K562 (cell line): Measurements from ENCODE around the gene STK11. TPM values are rescaled to one million over a fixed set of nuclear protein-coding genes. Genes with fewer than 3 reads are reported as not detected.
A peak's percentile ranks its signal among the peaks of the same experiment; 100 is the strongest.

ENCODE experiments used
- ATAC-seq: fragments of 200-7000 bp; cut with Tn5 transposase; 3 replicates; pipeline ENCODE4 v1.9.1; 2020; ENCODE audit warnings: moderate library complexity
- BruUV-seq: library from RNA; stranded (reverse); fragments of 400-500 nt; replicated peaks from 2 replicates; lab custom pipeline; 2021; lab: Mats Ljungman, UMichigan
- CTCF ChIA-PET: fragments of 300-600 bp; formaldehyde crosslinking; extraction: SDS; loops from one replicate; lab custom pipeline; 2021; ENCODE audit warnings: low intra/inter-chr PET ratio; lab: Yijun Ruan, JAX
- POLR2A ChIA-PET: fragments of 300-600, 350-650 bp; sonication (Branson Sonifier 250); formaldehyde crosslinking; extraction: SDS; loops from one replicate; lab custom pipeline; 2021; ENCODE audit warnings: antibody characterized with exemption, inconsistent platforms; lab: Yijun Ruan, JAX
- DNase-seq, 4 experiments: peaks; one replicate each; pipeline versions ENCODE4 v3.0.0 to v3.0.0-alpha.2; 2011 to 2018; ENCODE audit warnings: low spot score in 3 of 4, mixed read lengths in 3 of 4; ENCODE audit errors: extremely low read depth in 1 of 4
- FAIRE-seq: peaks from 2 replicates; lab custom pipeline; 2011; peaks lifted over from hg19 to GRCh38; lab: Jason Lieb, UNC
- H2AFZ ChIP-seq: 2 replicates; pipeline ENCODE4 v1.6.0; 2011; ENCODE audit warnings: low read depth, low read length, control low read depth, inconsistent platforms
- H3K27ac ChIP-seq: fragments of 200-600 bp; 3 replicates; pipeline ENCODE4 v1.8.0; 2011; ENCODE audit warnings: low read depth, mild to moderate bottlenecking, control low read depth, inconsistent platforms, low read length, moderate library complexity, mixed read lengths; ENCODE audit errors: extremely low read depth
- H3K27me3 ChIP-seq, 2 experiments: fragments of 300-600 bp in 1 of 2; 2 replicates in 1 of 2; 3 replicates in 1 of 2; pipeline versions ENCODE4 v1.6.0 to v1.8.0; 2011; ENCODE audit warnings: inconsistent platforms in 2 of 2, low read length in 2 of 2, mild to moderate bottlenecking in 1 of 2, mixed read lengths in 1 of 2, moderate library complexity in 1 of 2; ENCODE audit not compliant: control insufficient read depth in 2 of 2, insufficient read depth in 2 of 2
- H3K36me3 ChIP-seq: fragments of 300-600 bp; 3 replicates; pipeline ENCODE4 v1.8.0; 2011; ENCODE audit warnings: mild to moderate bottlenecking, low read length, inconsistent platforms; ENCODE audit not compliant: control insufficient read depth, insufficient read depth
- H3K4me1 ChIP-seq, 2 experiments: fragments of 200-600 bp in 1 of 2; replicated peaks in 1 of 2; 2 replicates in 1 of 2; 3 replicates in 1 of 2; pipeline versions ENCODE4 v1.5.1 to v1.8.0; 2011; ENCODE audit warnings: inconsistent platforms in 2 of 2, low read length in 2 of 2, mild to moderate bottlenecking in 1 of 2, mixed read lengths in 1 of 2, moderate library complexity in 1 of 2; ENCODE audit not compliant: control insufficient read depth in 2 of 2, insufficient read depth in 2 of 2
- H3K4me2 ChIP-seq: 2 replicates; pipeline ENCODE4 v1.6.1; 2011; ENCODE audit warnings: low read length, control low read depth, inconsistent platforms, mixed read lengths; ENCODE audit not compliant: insufficient read depth
- H3K4me3 ChIP-seq: fragments of 200-600 bp; sonication (generic), shearing (Covaris generic); 2 replicates; pipeline ENCODE4 v1.5.1; 2016; ENCODE audit warnings: control low read depth, inconsistent platforms
- H3K79me2 ChIP-seq: fragments of 200-600 bp; 3 replicates; pipeline ENCODE4 v1.8.0; 2011; ENCODE audit warnings: low read length, inconsistent platforms; ENCODE audit not compliant: control insufficient read depth, insufficient read depth
- H3K9ac ChIP-seq, 2 experiments: 2 replicates each; pipeline versions ENCODE4 v1.6.0 to v1.6.1; 2011; ENCODE audit warnings: low read depth in 2 of 2, low read length in 2 of 2, control low read depth in 1 of 2, inconsistent platforms in 1 of 2, mild to moderate bottlenecking in 1 of 2, mixed read lengths in 1 of 2; ENCODE audit not compliant: insufficient read depth in 1 of 2
- H3K9me1 ChIP-seq: one replicate; pipeline ENCODE4 v1.6.0; 2011; ENCODE audit warnings: inconsistent platforms, mild to moderate bottlenecking, low read length, moderate library complexity; ENCODE audit not compliant: control insufficient read depth, insufficient read depth
- H3K9me3 ChIP-seq: replicated peaks from 2 replicates; pipeline ENCODE4 v1.5.1; 2011; ENCODE audit warnings: low read depth, low read length, inconsistent platforms; ENCODE audit not compliant: control insufficient read depth, insufficient read depth
- H4K20me1 ChIP-seq: replicated peaks from 2 replicates; pipeline ENCODE4 v1.6.1; 2011; ENCODE audit warnings: low read length, inconsistent platforms, mixed read lengths; ENCODE audit not compliant: control insufficient read depth, insufficient read depth
- CHD2 ChIP-seq: IDR thresholded peaks from 2 replicates; pipeline ENCODE4 v1.6.1; 2011; ENCODE audit warnings: low read depth, low read length
- EHMT2 ChIP-seq: fragments of 450-650 bp; IDR thresholded peaks from 2 replicates; pipeline ENCODE4 v1.6.1; 2018; ENCODE audit warnings: antibody characterized with exemption
- HNRNPL ChIP-seq: fragments of 200-400 bp; formaldehyde crosslinking; IDR thresholded peaks from 2 replicates; pipeline ENCODE4 v1.6.1; 2017; ENCODE audit warnings: low read depth, mild to moderate bottlenecking, low read length
- KDM4B ChIP-seq, 2 experiments: fragments of 450-650 bp in 1 of 2; sonication (generic) in 1 of 2; IDR thresholded peaks; 2 replicates each; pipeline ENCODE4 v1.6.1; 2016 to 2017; ENCODE audit warnings: borderline replicate concordance in 2 of 2, antibody characterized with exemption in 1 of 2, low read depth in 1 of 2, mild to moderate bottlenecking in 1 of 2
- YY1 ChIP-seq, 3 experiments: IDR thresholded peaks; 2 replicates each; pipeline ENCODE4 v1.6.1; 2011; ENCODE audit warnings: low read length in 2 of 3, mild to moderate bottlenecking in 2 of 3, moderate library complexity in 2 of 3, borderline replicate concordance in 1 of 3, control low read depth in 1 of 3, low read depth in 1 of 3; ENCODE audit not compliant: insufficient read depth in 3 of 3, insufficient replicate concordance in 2 of 3, control insufficient read depth in 1 of 3, insufficient read length in 1 of 3; ENCODE audit errors: extremely low read depth in 1 of 3
- WGBS: fragments of 100-300 bp; shearing (Covaris generic); methylation state at CpG from one replicate; pipeline ENCODE4 v1.1.6; 2016; ENCODE audit warnings: low coverage, mixed read lengths; ENCODE audit not compliant: insufficient coverage; ENCODE audit errors: missing lambda C conversion rate; 5-methylcytosine and 5-hydroxymethylcytosine counted together
- in situ Hi-C: fragments of 300-500 bp; cut with MboI; formaldehyde crosslinking; loops from 4 replicates; pipeline ENCODE4 v1.15.0; 2018; ENCODE audit warnings: inconsistent platforms, mixed read lengths
- intact Hi-C: fragments of 100-400 bp; cut with micrococcal nuclease; formaldehyde crosslinking; loops from 2 replicates; pipeline ENCODE4 v1.14.2; 2022
- polyA plus RNA-seq, 8 experiments: library from polyadenylated mRNA; depleted of rRNA in 4 of 8; stranded (reverse) in 5 of 8; unstranded in 3 of 8; fragments of >200 nt; fragmentation: Nextera tagmentation in 2 of 8; fragmentation: Illumina TruSeq in 1 of 8; extraction: Ambion mirVana in 2 of 8; extraction: Trizol in 1 of 8; gene quantifications; 2 replicates each; pipeline versions ENCODE4 v1.2.1 to v1.2.3, GENCODE V29; 2011 to 2014; ENCODE audit warnings: inconsistent platforms in 1 of 8, missing spikeins in 1 of 8
- total RNA-seq, 7 experiments: library from RNA; depleted of rRNA in 6 of 7; stranded (reverse); fragments of >200 nt in 6 of 7; fragmentation: Illumina TruSeq in 2 of 7; extraction: Trizol in 2 of 7; gene quantifications; 2 replicates each; pipeline versions ENCODE4 v1.2.1 to v1.2.3, GENCODE V29; 2011 to 2021; ENCODE audit warnings: low replicate concordance in 1 of 7
- TF ChIP-seq, protein P1 (sequence below), 2 experiments: fragments of 450-650 bp; conservative IDR thresholded peaks; 2 replicates each; pipeline ENCODE4 v1.6.1; 2017; ENCODE audit warnings: mild to moderate bottlenecking in 2 of 2, moderate library complexity in 2 of 2
- TF ChIP-seq, protein P2 (sequence below): sonication (generic); formaldehyde crosslinking; IDR thresholded peaks from 2 replicates; pipeline ENCODE4 v1.8.0; 2023; ENCODE audit warnings: mild to moderate bottlenecking, missing genetic modification reagents

The STK11 gene
- total and polyA plus RNA-seq, 9 of the 15 experiments (the other 6 are each of a cell fraction or from before 2014, with no cell fraction given), result 0.15 to 96.5 (median 31.7) TPM

DNA sequence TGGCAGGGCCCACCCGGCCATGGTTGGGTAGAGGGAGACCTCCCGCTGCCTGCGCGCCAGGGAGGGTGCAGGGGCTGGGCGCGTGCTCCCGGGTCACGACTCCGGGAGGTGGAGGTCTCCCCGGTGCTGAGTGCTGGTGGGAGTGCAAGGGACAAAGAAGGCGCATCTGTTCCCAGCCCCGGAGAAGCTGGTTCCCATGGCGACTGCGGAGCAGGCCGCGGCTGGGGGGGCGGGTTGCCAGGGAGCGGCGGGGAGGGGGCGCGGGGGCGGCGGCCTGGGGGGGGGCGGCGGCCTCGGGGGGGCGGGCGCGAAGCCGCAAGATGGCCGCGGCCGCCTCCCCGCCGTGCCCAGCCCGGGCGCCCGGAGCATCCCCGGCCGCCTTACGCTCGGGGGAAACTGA, 31.0 kb downstream of the STK11 start:
- H3K79me2 ChIP-seq, result peaks cover 8% of the 10 kb centered on the region; the same call in 2 of the 3 replicates
- H3K36me3 ChIP-seq, result peaks cover 39% of the 10 kb centered on the region; the same call in 1 of the 3 replicates
- H3K9ac ChIP-seq, result peak overlapping the region in 1 of 2 experiments; percentile 94; a peak in 2 of 4 replicates
- H4K20me1 ChIP-seq, result no peaks in the 10 kb centered on the region
- FAIRE-seq (no peak), DNase-seq (peak in 2 of 4 experiments; percentile 72 to 74), ATAC-seq (no peak)
- peak overlapping the region; percentile 70; the same call in 1 of the 2 replicates for H3K4me2 ChIP-seq
- H3K9me1 ChIP-seq, result no peaks in the 10 kb centered on the region
- H2AFZ ChIP-seq, result no peak overlapping the region
- no peaks in the 10 kb centered on the region for H3K27me3 ChIP-seq
- H3K27ac ChIP-seq, result no peak overlapping the region
- peaks cover 18 to 98% of the 10 kb centered on the region in 2 experiments for H3K4me1 ChIP-seq
- intact Hi-C loops (loop anchor here (2.0 kb wide), 1 partner anchor 16 kb away; no protein-coding TSS in a partner anchor), in situ Hi-C loops (loop anchor here (25.0 kb wide), 1 partner anchor 474 kb away; the partner anchor contains the start of gene MISP)
- peak overlapping the region; percentile 55; the same call in 1 of the 2 replicates for H3K4me3 ChIP-seq
- WGBS, result 37% methylated on average over 6 of the region's 42 CpGs
- no peaks in the 10 kb centered on the region for H3K9me3 ChIP-seq
- no TSS peak for BruUV-seq
- ChIA-PET POLR2A (no interaction called here), CTCF (no interaction called here)
- TF ChIP-seq YY1 (IDR thresholded peaks at IDR 0.05; ENCODE audit: borderline replicate concordance in 1 of 3, control insufficient read depth in 1 of 3, extremely low read depth in 1 of 3, insufficient read depth in 3 of 3, insufficient read length in 1 of 3, insufficient replicate concordance in 2 of 3, low read depth in 1 of 3, low read length in 2 of 3), result peak; percentile 10 to 45 (median 33)
- TF ChIP-seq EHMT2, result no peak
- TF ChIP-seq, protein P1, sequence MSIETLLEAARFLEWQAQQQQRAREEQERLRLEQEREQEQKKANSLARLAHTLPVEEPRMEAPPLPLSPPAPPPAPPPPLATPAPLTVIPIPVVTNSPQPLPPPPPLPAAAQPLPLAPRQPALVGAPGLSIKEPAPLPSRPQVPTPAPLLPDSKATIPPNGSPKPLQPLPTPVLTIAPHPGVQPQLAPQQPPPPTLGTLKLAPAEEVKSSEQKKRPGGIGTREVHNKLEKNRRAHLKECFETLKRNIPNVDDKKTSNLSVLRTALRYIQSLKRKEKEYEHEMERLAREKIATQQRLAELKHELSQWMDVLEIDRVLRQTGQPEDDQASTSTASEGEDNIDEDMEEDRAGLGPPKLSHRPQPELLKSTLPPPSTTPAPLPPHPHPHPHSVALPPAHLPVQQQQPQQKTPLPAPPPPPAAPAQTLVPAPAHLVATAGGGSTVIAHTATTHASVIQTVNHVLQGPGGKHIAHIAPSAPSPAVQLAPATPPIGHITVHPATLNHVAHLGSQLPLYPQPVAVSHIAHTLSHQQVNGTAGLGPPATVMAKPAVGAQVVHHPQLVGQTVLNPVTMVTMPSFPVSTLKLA (conservative IDR thresholded peaks at IDR 0.05), result no peak
- no peak for TF ChIP-seq CHD2
- no peak for TF ChIP-seq HNRNPL
- TF ChIP-seq, protein P2, sequence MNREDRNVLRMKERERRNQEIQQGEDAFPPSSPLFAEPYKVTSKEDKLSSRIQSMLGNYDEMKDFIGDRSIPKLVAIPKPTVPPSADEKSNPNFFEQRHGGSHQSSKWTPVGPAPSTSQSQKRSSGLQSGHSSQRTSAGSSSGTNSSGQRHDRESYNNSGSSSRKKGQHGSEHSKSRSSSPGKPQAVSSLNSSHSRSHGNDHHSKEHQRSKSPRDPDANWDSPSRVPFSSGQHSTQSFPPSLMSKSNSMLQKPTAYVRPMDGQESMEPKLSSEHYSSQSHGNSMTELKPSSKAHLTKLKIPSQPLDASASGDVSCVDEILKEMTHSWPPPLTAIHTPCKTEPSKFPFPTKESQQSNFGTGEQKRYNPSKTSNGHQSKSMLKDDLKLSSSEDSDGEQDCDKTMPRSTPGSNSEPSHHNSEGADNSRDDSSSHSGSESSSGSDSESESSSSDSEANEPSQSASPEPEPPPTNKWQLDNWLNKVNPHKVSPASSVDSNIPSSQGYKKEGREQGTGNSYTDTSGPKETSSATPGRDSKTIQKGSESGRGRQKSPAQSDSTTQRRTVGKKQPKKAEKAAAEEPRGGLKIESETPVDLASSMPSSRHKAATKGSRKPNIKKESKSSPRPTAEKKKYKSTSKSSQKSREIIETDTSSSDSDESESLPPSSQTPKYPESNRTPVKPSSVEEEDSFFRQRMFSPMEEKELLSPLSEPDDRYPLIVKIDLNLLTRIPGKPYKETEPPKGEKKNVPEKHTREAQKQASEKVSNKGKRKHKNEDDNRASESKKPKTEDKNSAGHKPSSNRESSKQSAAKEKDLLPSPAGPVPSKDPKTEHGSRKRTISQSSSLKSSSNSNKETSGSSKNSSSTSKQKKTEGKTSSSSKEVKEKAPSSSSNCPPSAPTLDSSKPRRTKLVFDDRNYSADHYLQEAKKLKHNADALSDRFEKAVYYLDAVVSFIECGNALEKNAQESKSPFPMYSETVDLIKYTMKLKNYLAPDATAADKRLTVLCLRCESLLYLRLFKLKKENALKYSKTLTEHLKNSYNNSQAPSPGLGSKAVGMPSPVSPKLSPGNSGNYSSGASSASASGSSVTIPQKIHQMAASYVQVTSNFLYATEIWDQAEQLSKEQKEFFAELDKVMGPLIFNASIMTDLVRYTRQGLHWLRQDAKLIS, result no peak
- TF ChIP-seq KDM4B (IDR thresholded peaks at IDR 0.05; ENCODE audit: borderline replicate concordance in 2 of 2, low read depth in 1 of 2), result no peak
